Anterior cingulate cortex (tissue), 58 donors: ENCODE results near the gene THBD.

Experiments used
- DNase-seq, 58 donors: peaks; one replicate each; lab custom pipeline; 2025; lab: John Stamatoyannopoulos, UW

Gene THBD

DNA sequence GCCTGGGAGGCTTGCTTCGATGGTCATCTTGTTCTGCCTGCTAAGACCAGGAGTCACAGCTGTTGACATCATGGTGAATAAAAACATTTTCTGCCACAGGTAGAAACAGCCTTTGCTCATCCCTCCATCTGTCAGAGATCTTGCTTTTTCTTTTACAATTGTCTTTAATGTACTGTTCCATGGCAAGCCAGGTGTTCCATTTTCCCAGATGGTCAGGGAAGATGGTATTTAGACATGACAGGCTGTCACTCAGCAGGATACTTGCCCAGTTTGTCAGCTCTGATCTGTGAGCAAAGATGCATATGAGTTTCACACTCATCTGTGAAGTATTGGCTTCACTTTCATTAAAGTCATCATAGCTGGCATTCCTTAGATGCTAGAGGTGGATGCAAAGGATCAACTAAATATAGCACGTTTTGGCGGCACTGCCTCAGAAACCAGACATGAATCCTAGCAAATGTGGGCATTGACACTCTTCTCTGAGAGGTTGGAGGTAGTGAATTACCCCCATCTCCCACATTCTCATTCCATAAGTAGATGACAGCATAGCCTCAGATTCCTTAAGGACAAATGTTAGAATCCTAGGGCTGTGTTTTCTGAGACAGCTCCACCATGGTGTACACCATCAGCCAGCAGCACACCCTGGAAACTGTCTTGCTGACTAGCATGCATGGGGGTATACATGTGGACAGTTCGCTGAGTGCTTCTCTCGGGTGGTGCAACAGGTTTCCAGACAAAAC, 10.2 kb downstream of the THBD start:
- no peak for DNase-seq

DNA sequence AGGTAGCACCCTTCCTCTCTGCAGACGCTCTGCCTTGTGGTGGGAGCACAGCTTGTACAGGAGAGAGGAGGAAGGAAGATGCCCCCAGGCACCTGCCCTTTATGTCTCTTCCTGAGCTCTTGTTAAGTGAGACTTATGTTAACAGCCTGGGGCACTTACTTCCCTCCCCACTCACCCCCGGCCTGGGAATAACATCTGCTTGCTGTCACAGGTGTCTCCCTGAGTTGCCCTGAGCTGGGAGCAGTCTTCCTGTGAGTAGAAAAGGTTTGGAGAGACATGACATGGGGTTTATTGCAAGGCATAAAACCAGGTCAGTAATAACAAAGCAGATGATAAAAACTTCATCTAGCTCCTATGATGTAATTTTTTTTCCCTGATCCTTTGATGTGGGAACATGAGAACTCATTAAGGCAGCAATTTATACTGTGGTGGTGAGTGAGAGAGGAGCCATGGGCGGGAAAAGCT, 12.4 kb downstream of the THBD start:
- DNase-seq: no peak

DNA sequence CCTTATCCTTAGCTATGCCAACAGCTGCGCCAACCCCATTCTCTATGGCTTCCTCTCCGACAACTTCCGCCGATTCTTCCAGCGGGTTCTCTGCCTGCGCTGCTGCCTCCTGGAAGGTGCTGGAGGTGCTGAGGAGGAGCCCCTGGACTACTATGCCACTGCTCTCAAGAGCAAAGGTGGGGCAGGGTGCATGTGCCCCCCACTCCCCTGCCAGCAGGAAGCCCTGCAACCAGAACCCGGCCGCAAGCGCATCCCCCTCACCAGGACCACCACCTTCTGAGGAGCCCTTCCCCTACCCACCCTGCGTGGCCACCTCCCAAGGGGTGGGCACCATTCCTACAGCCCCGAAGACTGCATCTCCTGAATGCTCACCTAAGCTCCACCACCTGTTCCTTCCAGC, 13.1 kb downstream of the THBD start:
- no peak for DNase-seq

DNA sequence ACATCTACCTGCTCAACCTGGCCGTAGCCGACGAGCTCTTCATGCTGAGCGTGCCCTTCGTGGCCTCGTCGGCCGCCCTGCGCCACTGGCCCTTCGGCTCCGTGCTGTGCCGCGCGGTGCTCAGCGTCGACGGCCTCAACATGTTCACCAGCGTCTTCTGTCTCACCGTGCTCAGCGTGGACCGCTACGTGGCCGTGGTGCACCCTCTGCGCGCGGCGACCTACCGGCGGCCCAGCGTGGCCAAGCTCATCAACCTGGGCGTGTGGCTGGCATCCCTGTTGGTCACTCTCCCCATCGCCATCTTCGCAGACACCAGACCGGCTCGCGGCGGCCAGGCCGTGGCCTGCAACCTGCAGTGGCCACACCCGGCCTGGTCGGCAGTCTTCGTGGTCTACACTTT, 13.7 kb downstream of the THBD start:
- DNase-seq: no peak

DNA sequence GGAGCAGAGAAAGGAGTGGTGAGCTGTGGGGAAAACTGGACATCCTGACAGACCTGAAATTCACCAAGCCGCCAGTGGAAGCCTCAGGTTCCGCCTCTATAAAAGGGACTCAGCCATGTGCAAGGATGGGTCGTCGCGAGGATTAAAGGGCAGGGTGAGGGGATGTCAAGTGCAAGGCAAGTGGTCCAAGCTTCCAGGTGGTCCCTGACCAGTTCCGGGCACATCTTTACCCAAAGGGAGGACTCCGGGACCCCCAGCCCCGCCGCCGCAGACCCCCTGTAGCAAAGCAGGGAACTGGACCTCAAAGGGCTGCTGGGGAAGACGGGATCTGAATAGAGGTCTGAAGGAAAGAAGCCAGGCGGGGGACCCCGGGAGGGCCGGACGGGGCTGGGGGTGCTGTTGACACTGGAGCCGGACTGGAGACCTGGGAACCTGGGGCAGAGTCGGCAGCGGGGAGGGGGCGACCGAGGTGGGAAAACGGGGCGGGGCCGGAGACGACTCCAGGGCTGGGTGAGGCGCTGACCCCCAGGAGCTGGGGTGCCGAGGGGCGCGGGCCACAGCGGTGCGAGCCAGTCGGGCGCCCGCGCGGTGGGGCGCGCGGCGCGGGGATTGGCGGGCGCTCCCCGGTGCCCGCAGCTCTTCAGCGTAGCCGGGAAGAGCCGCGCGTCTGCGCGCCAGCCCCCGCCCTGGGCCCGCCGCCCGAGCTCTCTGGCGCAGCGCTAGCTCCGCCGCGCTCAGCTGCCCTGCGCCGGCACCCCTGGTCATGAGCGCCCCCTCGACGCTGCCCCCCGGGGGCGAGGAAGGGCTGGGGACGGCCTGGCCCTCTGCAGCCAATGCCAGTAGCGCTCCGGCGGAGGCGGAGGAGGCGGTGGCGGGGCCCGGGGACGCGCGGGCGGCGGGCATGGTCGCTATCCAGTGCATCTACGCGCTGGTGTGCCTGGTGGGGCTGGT, 14.5 kb downstream of the THBD start, which contains the start of gene SSTR4:
TSS of gene SSTR4 (plus strand) at position 592 of the 951 bp plus-strand sequence. CDS start at position 764, 172 bp downstream.
- DNase-seq: peak in 1 of 58 donors; percentile 20

DNA sequence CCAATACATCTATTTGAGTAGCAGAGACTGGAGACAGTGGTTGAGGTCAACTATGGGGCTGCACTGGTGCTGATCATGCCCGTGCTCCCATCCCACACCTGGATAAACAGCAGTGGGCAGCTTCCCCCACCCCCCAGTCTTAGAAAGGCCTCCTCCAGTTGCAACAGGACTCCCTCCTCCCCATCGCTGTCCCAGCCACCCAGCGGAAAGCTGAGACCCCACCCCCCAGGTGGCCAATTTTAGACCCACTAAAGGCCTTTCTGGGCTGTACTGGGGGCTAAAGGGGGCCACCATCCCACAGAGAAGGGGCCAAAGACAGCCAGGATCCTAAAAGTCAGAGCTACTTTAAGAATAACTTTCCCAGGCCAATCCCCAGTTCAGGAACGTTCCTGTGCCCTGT, 15.6 kb downstream of the THBD start:
- no peak for DNase-seq

DNA sequence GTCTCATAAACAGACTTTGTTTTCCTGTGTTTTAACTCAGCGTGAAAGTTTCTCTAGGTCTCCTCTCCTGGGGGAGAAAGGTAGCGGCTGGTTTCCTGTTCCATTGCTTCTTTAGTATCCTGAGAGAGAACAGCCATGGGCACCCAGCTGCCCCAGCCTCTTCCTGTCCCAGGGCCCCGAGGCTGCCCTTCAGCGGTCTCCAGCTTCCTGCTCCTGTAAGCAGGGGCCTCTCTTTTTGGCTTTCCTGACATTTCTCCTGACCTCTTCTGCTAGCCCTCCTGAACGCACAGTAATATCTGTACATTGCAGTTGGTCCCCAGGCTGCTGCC, 16.8 kb downstream of the THBD start:
- DNase-seq: no peak

DNA sequence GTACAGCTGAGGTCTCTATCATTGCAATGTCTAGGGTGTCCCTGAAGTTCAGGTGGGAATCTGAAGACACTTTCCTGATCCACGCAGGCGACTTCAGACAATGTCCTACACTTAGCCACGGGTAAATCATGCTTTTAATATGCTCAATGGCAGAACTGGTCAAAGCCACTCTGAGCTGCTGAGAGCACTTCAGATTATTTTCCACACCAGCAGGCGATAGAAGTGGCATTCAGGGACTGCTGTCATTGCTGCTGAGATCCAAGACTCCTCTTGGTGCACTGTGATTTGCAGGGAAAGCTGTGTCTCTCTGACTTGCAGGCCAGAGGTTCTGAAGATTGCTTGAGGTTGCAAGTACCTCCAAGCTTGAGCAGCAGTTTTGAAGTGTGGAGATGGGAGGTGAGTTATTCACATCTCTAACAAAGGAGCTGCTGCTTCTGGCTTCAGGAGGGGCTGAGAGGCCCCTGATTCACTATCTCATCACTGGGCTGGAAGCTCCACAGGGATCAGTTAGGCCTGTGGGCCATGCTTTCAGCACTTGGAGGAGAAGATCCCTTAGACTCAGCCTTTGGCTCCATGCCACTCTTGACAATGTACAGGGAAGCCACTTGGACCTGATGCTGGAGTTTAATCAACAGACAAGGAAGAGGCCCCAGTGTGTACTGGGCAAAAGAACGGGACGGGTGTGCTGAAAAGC, 17.3 kb downstream of the THBD start:
- DNase-seq: no peak

DNA sequence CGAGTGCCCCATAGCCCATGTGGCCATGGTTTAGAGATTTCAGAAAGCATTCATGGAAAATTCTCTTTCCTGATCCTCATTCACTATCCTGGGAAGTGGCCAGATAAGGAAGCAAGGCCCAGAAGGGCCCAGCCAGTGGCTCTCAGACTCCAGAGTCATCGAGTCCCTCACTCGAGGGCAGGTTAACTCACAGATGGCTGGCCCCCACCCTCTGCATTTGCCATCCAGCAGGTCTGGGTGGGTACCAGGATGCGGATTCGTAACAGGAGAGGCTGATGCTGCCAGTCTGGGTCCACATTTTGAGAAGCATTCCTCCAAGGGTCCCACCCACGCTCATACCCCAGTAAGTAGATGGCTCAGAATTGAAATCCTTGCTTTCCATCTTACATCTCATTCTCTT, 18.1 kb downstream of the THBD start:
- no peak for DNase-seq

DNA sequence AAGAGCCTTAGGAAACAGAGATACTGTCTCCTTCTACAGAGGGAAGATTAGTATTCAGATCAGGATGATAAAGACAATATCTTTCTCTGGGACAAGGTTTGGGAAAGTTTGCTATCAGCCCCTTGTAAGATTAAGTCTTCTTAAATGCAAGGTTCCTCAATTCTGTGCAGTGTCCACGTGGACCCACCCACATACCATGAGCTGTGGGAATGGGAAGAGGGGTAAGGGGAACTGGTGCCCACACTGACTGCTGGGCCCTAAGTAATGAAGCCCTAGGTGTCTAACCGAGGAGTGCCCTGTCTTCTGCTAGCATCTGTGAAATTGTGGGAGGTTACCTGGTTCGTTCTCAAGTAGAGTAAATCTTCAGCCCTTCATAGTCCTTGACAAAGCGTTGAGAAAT, 20.1 kb downstream of the THBD start:
- peak in 1 of 58 donors; percentile 33 for DNase-seq

DNA sequence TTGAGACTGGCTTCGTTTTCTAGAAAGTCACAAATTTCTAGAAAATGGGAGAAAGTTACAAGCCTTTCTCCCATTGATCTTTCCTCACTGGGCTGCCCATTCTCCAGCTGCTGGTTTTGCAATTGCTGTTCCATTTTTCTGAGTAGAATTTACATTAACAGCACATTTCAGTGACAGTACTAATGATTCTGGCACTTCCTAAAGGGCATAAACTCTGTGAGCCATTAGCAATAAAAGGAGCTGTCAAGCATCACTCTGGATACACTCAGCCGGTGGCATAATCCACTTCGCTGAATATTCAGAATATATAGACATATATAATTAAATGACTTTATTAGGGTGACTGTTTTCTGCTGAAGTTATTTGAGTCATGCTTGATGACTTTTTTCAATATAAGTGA, 21.1 kb downstream of the THBD start:
- DNase-seq: no peak

DNA sequence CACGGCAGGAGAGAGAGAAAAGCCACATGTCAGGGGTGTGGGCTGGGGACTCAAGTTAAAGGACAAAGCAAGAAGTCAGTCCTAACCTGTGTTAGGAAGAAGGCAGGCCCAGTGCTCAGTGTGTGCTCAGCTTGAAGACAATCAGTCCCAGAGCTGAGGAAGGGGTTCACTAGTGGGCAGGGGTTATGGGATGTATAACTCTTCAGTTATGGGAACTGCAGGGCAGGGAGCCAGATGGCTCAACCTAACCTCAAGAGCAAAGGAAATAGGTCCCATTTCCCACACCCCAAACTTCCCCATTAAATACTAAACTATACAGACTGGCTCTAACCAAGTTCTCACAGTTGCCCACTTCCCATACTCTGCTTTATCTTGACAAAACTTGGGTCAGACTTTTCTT, 21.8 kb downstream of the THBD start:
- peak in 1 of 58 donors; percentile 25 for DNase-seq

DNA sequence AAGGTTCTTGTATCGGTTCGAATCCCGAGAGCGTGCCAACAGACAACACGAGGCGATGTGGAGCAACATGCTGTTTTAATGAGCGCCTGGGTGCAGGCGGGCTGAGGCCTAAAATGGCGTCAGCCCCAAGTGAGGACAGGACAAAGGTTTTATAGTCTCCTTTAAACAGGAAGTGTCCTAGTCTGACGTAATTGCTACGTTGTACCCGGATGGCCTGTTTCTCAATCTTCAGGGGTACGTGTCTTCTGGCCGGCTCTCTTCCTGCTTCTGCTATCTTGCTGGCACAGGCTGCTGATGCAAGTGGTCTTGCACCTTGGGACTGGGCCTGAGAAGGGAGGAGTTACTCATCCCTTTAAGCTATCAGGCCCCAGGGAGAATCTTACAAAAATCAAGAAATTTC, 24.0 kb downstream of the THBD start:
- DNase-seq: peak in 1 of 58 donors; percentile 19

DNA sequence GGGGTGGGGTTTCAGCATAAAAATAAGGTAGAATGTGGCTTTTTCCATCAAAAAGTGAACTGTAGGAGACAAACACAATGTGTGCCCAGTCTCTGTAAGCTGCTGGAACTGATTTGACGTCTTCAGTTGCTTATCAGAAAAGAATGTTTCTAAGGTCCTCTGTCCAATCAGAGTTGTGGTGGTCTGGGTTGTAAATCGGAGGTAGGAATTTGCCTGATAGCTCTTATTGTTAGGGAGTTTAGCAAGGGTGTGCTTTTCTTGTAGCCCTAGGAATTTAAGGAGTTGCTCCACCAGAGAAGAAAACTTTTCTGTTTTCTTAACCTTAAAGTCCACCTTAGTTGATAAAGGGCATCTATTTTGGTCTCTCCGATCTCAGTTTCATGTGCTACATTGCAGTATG, 24.8 kb downstream of the THBD start:
- DNase-seq: no peak

DNA sequence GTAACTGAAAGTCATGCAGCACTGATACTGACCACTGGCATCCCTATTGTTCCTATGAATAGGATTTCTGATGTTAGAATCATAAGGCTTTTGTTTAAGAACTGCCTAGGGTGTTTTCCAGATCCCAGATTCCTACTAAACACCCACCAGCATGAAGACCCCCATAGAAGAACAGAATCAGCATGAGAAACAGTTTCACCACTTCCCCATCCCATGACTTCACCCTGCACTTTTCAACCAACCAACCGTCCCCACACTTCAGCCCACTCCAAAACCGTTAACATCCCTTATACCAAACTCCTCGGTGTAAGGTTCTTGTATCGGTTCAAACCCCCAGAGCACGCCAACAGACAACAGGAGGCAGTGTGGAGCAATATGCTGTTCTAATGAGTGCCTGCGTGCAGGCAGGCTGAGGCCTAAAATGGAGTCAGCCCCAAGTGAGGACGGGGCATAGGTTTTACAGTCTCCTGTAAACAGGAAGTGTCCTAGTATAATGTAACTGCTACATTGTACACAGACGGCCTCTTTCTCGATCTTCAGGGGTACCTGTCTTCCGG, 25.8 kb downstream of the THBD start:
- DNase-seq: no peak

DNA sequence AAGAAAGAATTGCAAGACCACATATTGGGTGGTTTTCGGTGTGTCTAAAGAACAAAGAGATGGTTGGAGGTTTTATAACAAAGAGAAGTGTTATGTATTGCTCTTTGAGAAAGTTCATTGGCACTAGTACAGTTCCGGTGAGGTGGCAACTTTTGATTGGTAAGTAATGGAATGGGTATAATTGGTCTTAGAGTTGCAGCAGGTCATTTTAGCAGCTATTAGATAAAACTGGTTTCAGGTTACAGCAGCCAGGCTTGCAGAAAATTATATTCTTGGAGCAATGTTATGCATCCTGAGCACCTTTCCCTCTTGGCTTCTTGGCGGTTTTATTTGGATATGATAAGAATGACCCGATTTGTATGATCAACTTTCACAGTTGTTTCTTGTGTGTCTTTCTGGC, 26.6 kb downstream of the THBD start:
- DNase-seq: no peak

DNA sequence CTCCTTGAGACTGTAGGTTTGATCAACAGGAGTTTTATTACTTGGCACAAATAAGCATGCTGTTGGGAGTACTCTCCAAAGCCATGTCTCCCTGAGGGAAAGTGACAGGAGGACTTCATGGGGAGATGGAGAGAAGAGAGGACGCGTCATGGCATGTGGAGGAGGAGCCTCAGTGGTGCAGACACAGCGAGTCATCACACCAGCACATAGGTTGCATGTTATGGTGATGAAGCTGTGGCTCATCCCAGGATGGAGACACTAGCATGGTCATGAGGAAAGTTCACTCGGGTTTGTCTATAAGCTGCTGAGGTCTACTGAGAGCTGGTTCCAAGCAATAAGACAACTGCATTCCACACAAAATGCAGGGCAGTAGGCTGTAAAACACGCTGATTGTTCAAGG, 27.5 kb downstream of the THBD start:
- DNase-seq: no peak

DNA sequence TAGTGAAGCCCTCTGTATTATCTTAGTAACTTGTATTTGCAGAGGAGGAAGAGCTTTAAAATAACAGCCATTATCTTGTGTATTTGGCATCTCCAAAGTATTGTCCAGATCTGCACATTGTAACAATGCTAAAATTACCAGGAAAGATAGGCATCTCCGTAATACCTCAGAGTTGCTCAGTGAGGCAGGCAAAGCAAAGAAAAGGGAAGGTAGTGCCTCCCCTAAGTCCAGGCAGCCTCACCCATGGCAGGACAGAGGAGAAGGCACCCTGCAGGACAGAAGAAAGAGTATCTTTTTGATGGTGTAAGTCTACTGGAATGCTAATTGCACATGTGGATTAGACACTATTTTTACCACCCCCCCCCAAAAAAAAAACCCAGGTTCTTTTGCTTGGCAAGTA, 27.9 kb downstream of the THBD start:
- DNase-seq: no peak

DNA sequence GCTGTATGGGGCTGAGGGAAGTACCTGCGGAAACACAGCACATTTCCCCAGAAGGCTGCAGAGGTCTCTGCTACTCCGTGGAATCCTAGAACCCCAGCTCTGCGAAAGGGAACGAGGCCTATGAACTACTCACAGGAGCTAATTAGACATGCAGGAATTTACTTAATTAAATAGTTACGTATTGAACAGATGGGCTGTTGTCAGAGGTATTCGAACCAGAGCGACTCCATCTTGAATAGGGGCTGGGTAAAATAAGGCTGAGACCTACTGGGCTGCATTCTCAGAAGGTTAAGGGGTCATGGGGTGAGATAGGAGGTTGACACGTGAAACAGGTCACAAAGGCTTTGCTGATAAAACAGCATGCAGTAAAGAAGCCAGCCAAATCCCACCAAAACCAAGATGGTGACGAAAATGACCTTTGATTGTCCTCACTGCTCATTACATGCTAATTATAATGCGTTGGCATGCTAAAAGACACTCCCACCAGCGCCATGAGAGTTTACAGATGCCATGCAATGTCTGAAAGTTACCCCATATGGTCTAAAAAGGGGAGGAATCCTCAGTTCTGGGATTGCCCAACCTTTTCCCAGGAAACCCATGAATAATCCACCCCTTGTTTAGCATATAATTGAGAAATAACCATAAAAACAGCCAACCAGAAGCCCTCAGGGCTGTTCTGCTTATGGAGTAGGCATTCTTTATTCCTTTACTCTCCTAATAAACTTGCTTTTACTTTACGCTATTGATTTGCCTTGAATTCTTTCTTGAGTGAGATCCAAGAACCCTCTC, 29.0 kb downstream of the THBD start:
- DNase-seq: no peak

DNA sequence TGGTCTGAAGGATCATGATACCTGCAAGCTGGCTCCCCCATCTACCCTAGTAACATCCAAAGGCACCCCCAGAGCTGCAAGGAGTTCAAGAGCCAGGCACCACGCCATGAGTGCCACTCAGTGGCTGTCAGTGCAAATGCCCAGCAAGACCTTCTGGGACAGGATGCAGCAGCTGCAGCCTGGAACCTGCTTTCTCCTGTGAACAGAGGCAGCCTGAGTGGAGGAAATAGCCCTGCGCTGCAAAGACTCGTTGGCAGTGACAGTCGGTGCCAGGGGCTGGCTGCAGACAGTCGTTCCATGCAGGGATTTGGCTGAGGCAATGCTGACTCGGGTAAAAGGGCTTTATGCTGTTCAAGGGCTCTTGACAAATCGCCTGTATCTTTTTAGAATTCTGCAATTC, 30.1 kb downstream of the THBD start:
- peak in 42 of 58 donors; percentile 10 to 68 (median 38) for DNase-seq
